Activated CD4-positive, alpha-beta memory T cell treated with anti-CD3 and anti-CD28 coated beads, Interleukin-2, amount 10 ng/mL, durations not matched to agents 7 days and 5 days (primary cell): ENCODE data around the gene POC1A. TPM values are rescaled to one million over a fixed set of nuclear protein-coding genes. Genes with fewer than 3 reads are reported as not detected.
A peak's percentile ranks its signal among the peaks of the same experiment; 100 is the strongest.
"Not testable (repeated sequence)": the region's sequence is repeated elsewhere in the genome, so short reads cannot be mapped to it uniquely, and the experiment has no call there.

Experiments
- CTCF ChIA-PET: fragments of 350-600 bp; sonication (Branson Sonifier 250); formaldehyde crosslinking; loops from one replicate; lab custom pipeline; 2021; ENCODE audit warnings: antibody characterized with exemption, inconsistent platforms; lab: Charles Lee
- POLR2A ChIA-PET: fragments of 350-600 bp; sonication (Branson Sonifier 250); formaldehyde crosslinking; loops from one replicate; lab custom pipeline; 2021; ENCODE audit warnings: antibody characterized with exemption; lab: Charles Lee
- DNase-seq: peaks from one replicate; pipeline ENCODE4 v3.0.0-alpha.2; 2020
- H3K27ac Mint-ChIP-seq: one replicate; pipeline ENCODE4 v1.8.0; 2021; ENCODE audit warnings: mild to moderate bottlenecking, mixed read lengths
- H3K27me3 Mint-ChIP-seq: one replicate; pipeline ENCODE4 v1.8.0; 2021; ENCODE audit warnings: mixed read lengths
- H3K36me3 Mint-ChIP-seq: one replicate; pipeline ENCODE4 v1.8.0; 2021; ENCODE audit warnings: low read depth, mixed read lengths
- H3K4me1 Mint-ChIP-seq: one replicate; pipeline ENCODE4 v1.8.0; 2021; ENCODE audit warnings: mixed read lengths
- H3K4me3 Mint-ChIP-seq: one replicate; pipeline ENCODE4 v1.8.0; 2021; ENCODE audit warnings: mild to moderate bottlenecking, mixed read lengths
- H3K9me3 Mint-ChIP-seq: one replicate; pipeline ENCODE4 v1.8.0; 2021; ENCODE audit warnings: mixed read lengths
- total RNA-seq, 2 experiments: library from RNA; stranded (reverse); gene quantifications; one replicate each; pipeline ENCODE4 v1.2.3, GENCODE V29; 2021

POC1A gene
- total RNA-seq, 2 experiments from 2014 or later = 24.8 to 25.6 TPM

- Mint-ChIP-seq H3K36me3 (no peaks in the 10 kb centered on the region), H3K4me1 (no peaks in the 10 kb centered on the region), H3K4me3 (no peak overlapping the region), H3K27ac (no peak overlapping the region), H3K9me3 (no peaks in the 10 kb centered on the region), H3K27me3 (peaks cover 6% of the 10 kb centered on the region)
- ChIA-PET CTCF (interaction anchor here (1.8 kb wide), 1 partner anchor 13 kb away, joined by 4 read pairs; the partner anchor contains the start of gene POC1A), POLR2A (no interaction called here)
- no peak for DNase-seq
Observed at GRCh38 chr3:52167240-52167639, 13.0 kb upstream of the POC1A start.

GRCh38 chr3:52162250-52162872 lies 8.1 kb upstream of the POC1A start:
- H3K9me3 Mint-ChIP-seq = no peaks in the 10 kb centered on the region
- no peak overlapping the region for H3K4me3 Mint-ChIP-seq
- H3K4me1 Mint-ChIP-seq = no peaks in the 10 kb centered on the region
- ChIA-PET CTCF (interaction anchor here (1.8 kb wide), 1 partner anchor 58 kb away, joined by 5 read pairs; no protein-coding TSS in a partner anchor), POLR2A (no interaction called here)
- H3K27me3 Mint-ChIP-seq = peaks cover 8% of the 10 kb centered on the region
- no peaks in the 10 kb centered on the region for H3K36me3 Mint-ChIP-seq
- DNase-seq = no peak
- H3K27ac Mint-ChIP-seq = no peak overlapping the region

- POLR2A ChIA-PET = no interaction called here
- no peak for DNase-seq
- CTCF ChIA-PET = interaction anchor here (0.7 to 1.4 kb wide), 3 partner anchors 11 to 498 kb away, joined by 3 to 4 read pairs (median 4); no protein-coding TSS in a partner anchor
- H3K9me3 Mint-ChIP-seq = no peaks in the 10 kb centered on the region
- H3K4me3 Mint-ChIP-seq = no peak overlapping the region
- no peak overlapping the region for H3K27ac Mint-ChIP-seq
- peaks cover 11% of the 10 kb centered on the region for H3K4me1 Mint-ChIP-seq
- H3K36me3 Mint-ChIP-seq = no peaks in the 10 kb centered on the region
- peaks cover 2% of the 10 kb centered on the region for H3K27me3 Mint-ChIP-seq
Observed at GRCh38 chr3:52159503-52159902, 5.3 kb upstream of the POC1A start.

- DNase-seq = no peak
- H3K27ac Mint-ChIP-seq = no peak overlapping the region
- peak overlapping the region; percentile 85 for H3K4me3 Mint-ChIP-seq
- peaks cover 2% of the 10 kb centered on the region for H3K36me3 Mint-ChIP-seq
- ChIA-PET CTCF (interaction anchor here (1.1 kb wide), 2 partner anchors 8 to 103 kb away, joined by 3 to 4 read pairs; no protein-coding TSS in a partner anchor), POLR2A (no interaction called here)
- peaks cover 29% of the 10 kb centered on the region for H3K4me1 Mint-ChIP-seq
- peaks cover 2% of the 10 kb centered on the region for H3K27me3 Mint-ChIP-seq
- H3K9me3 Mint-ChIP-seq = no peaks in the 10 kb centered on the region
Observed at GRCh38 chr3:52155912-52156311, 1.7 kb upstream of the POC1A start.

- Mint-ChIP-seq H3K4me1 (peaks cover 29% of the 10 kb centered on the region), H3K27me3 (no peaks in the 10 kb centered on the region), H3K9me3 (no peaks in the 10 kb centered on the region), H3K36me3 (peaks cover 15% of the 10 kb centered on the region), H3K27ac (peak overlapping the region; percentile 89), H3K4me3 (peak overlapping the region; percentile 85)
- DNase-seq = peak; percentile 19
- ChIA-PET CTCF (interaction anchor here (0.5 to 1.8 kb wide), 14 partner anchors 9 to 653 kb away, joined by 3 to 16 read pairs (median 4); partner anchors contain the start of genes DCAF1, DUSP7 and RPL29), POLR2A (interaction anchor here (1.0 to 2.0 kb wide), 14 partner anchors 44 to 186 kb away, joined by 3 to 19 read pairs (median 4); partner anchors contain the start of genes ABHD14B, ALAS1, DUSP7 and RPL29)
Observed at GRCh38 chr3:52153389-52154096, 680 bp downstream of the POC1A start.

GRCh38 chr3:52151991-52152390 lies 2.2 kb downstream of the POC1A start:
- H3K4me3 Mint-ChIP-seq, CTCF ChIA-PET, DNase-seq, H3K9me3 Mint-ChIP-seq, H3K27ac Mint-ChIP-seq, POLR2A ChIA-PET, H3K27me3 Mint-ChIP-seq: not testable (repeated sequence)
- H3K36me3 Mint-ChIP-seq = peaks cover 22% of the 10 kb centered on the region
- peaks cover 29% of the 10 kb centered on the region for H3K4me1 Mint-ChIP-seq

GRCh38 chr3:52150860-52151259 lies 3.4 kb downstream of the POC1A start:
- H3K4me1 Mint-ChIP-seq = peaks cover 28% of the 10 kb centered on the region
- H3K36me3 Mint-ChIP-seq = peaks cover 22% of the 10 kb centered on the region
- DNase-seq = no peak
- no peaks in the 10 kb centered on the region for H3K27me3 Mint-ChIP-seq
- H3K27ac Mint-ChIP-seq = no peak overlapping the region
- ChIA-PET POLR2A (no interaction called here), CTCF (interaction anchor here (1.0 kb wide), 2 partner anchors 10 to 28 kb away, joined by 3 read pairs; no protein-coding TSS in a partner anchor)
- no peak overlapping the region for H3K4me3 Mint-ChIP-seq
- no peaks in the 10 kb centered on the region for H3K9me3 Mint-ChIP-seq

- H3K4me3 Mint-ChIP-seq = no peak overlapping the region
- H3K36me3 Mint-ChIP-seq = peaks cover 22% of the 10 kb centered on the region
- H3K9me3 Mint-ChIP-seq = no peaks in the 10 kb centered on the region
- H3K27ac Mint-ChIP-seq = no peak overlapping the region
- CTCF ChIA-PET = interaction anchor here (1.0 to 2.1 kb wide), 3 partner anchors 10 to 149 kb away, joined by 3 to 6 read pairs (median 3); no protein-coding TSS in a partner anchor
- no peaks in the 10 kb centered on the region for H3K27me3 Mint-ChIP-seq
- POLR2A ChIA-PET = no interaction called here
- H3K4me1 Mint-ChIP-seq = peaks cover 25% of the 10 kb centered on the region
- DNase-seq = no peak
Observed at GRCh38 chr3:52150357-52150756, 3.9 kb downstream of the POC1A start.

- no peak overlapping the region for H3K27ac Mint-ChIP-seq
- no peak overlapping the region for H3K4me3 Mint-ChIP-seq
- no peak for DNase-seq
- POLR2A ChIA-PET = no interaction called here
- CTCF ChIA-PET = interaction anchor here (0.6 to 2.1 kb wide), 3 partner anchors 29 to 148 kb away, joined by 3 to 6 read pairs (median 3); no protein-coding TSS in a partner anchor
- H3K27me3 Mint-ChIP-seq = no peaks in the 10 kb centered on the region
- H3K4me1 Mint-ChIP-seq = peaks cover 22% of the 10 kb centered on the region
- H3K36me3 Mint-ChIP-seq = peaks cover 27% of the 10 kb centered on the region
- H3K9me3 Mint-ChIP-seq = no peaks in the 10 kb centered on the region
Observed at GRCh38 chr3:52149726-52150125, 4.5 kb downstream of the POC1A start.

- no peak for DNase-seq
- peaks cover 34% of the 10 kb centered on the region for H3K36me3 Mint-ChIP-seq
- ChIA-PET POLR2A (interaction anchor here (0.7 to 2.2 kb wide), 4 partner anchors 37 to 180 kb away, joined by 3 to 8 read pairs (median 4); partner anchors contain the start of gene RPL29), CTCF (interaction anchor here (0.8 to 2.1 kb wide), 2 partner anchors 96 to 148 kb away, joined by 4 to 6 read pairs; no protein-coding TSS in a partner anchor)
- no peaks in the 10 kb centered on the region for H3K27me3 Mint-ChIP-seq
- H3K27ac Mint-ChIP-seq = no peak overlapping the region
- H3K4me1 Mint-ChIP-seq = peaks cover 28% of the 10 kb centered on the region
- no peaks in the 10 kb centered on the region for H3K9me3 Mint-ChIP-seq
- no peak overlapping the region for H3K4me3 Mint-ChIP-seq
Observed at GRCh38 chr3:52149021-52149420, 5.2 kb downstream of the POC1A start.

- Mint-ChIP-seq H3K36me3 (peaks cover 40% of the 10 kb centered on the region), H3K27ac (no peak overlapping the region), H3K9me3 (no peaks in the 10 kb centered on the region), H3K4me3 (no peak overlapping the region), H3K27me3 (no peaks in the 10 kb centered on the region), H3K4me1 (peaks cover 20% of the 10 kb centered on the region)
- ChIA-PET CTCF (interaction anchor here (0.7 to 2.7 kb wide), 5 partner anchors 9 to 164 kb away, joined by 3 to 11 read pairs (median 3); partner anchors contain the start of gene RPL29), POLR2A (interaction anchor here (2.2 kb wide), 1 partner anchor 152 kb away, joined by 8 read pairs; the partner anchor contains the start of gene RPL29)
- DNase-seq = no peak
Observed at GRCh38 chr3:52147804-52148203, 6.4 kb downstream of the POC1A start.

GRCh38 chr3:52146811-52147210 lies 7.4 kb downstream of the POC1A start:
- Mint-ChIP-seq H3K27ac (no peak overlapping the region), H3K27me3 (no peaks in the 10 kb centered on the region), H3K36me3 (peaks cover 40% of the 10 kb centered on the region), H3K4me1 (peaks cover 15% of the 10 kb centered on the region), H3K4me3 (no peak overlapping the region), H3K9me3 (no peaks in the 10 kb centered on the region)
- DNase-seq = no peak
- ChIA-PET CTCF (interaction anchor here (1.3 to 2.7 kb wide), 3 partner anchors 145 to 151 kb away, joined by 3 to 11 read pairs (median 3); partner anchors contain the start of gene RPL29), POLR2A (no interaction called here)
